ENCODE results near the gene AATK. TPM values are rescaled to one million over a fixed set of nuclear protein-coding genes. Genes with fewer than 3 reads are reported as not detected.

The AATK gene
- total and polyA plus RNA-seq, 2 of the 13 experiments (the other 11 are each of a cell fraction or from before 2014, with no cell fraction given): 2.9 to 8.4 TPM

- TF ChIP-seq, protein P1, sequence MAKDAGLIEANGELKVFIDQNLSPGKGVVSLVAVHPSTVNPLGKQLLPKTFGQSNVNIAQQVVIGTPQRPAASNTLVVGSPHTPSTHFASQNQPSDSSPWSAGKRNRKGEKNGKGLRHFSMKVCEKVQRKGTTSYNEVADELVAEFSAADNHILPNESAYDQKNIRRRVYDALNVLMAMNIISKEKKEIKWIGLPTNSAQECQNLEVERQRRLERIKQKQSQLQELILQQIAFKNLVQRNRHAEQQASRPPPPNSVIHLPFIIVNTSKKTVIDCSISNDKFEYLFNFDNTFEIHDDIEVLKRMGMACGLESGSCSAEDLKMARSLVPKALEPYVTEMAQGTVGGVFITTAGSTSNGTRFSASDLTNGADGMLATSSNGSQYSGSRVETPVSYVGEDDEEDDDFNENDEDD (CRISPR knock-in tag; IDR thresholded peaks at IDR 0.05; ENCODE audit: borderline replicate concordance): peak; percentile 85; the same call in 1 of the 2 replicates
- TF ChIP-seq NCOA2 (CRISPR knock-in tag; IDR thresholded peaks at IDR 0.05) (peak; percentile 77), HNF4A (CRISPR knock-in tag; IDR thresholded peaks at IDR 0.05) (peak; percentile 93), BORCS8-MEF2B (CRISPR knock-in tag; IDR thresholded peaks at IDR 0.05) (peak; percentile 94), ZHX1 (CRISPR knock-in tag; IDR thresholded peaks at IDR 0.05; ENCODE audit: low read depth) (no peak), FOXA3 (CRISPR knock-in tag; IDR thresholded peaks at IDR 0.05) (peak; percentile 86), PBX2 (CRISPR knock-in tag; IDR thresholded peaks at IDR 0.05) (peak; percentile 65), ZMYM4 (CRISPR knock-in tag; IDR thresholded peaks at IDR 0.05) (peak; percentile 79; the same call in 1 of the 2 replicates), POLR2AphosphoS2 (IDR thresholded peaks at IDR 0.05; ENCODE audit: low read depth, low read length) (no peak), SMC3 (IDR thresholded peaks at IDR 0.05; ENCODE audit: low read length) (peak; percentile 79; the same call in 1 of the 2 replicates), ZNF703 (CRISPR knock-in tag; IDR thresholded peaks at IDR 0.05; ENCODE audit: borderline replicate concordance) (no peak; the same call in 1 of the 2 replicates), ETV5 (CRISPR knock-in tag; IDR thresholded peaks at IDR 0.05; ENCODE audit: borderline replicate concordance) (peak; percentile 70; the same call in 1 of the 2 replicates), ZBTB20 (CRISPR knock-in tag; IDR thresholded peaks at IDR 0.05; ENCODE audit: borderline replicate concordance, low read depth) (no peak; the same call in 1 of the 2 replicates), RARA (CRISPR knock-in tag; IDR thresholded peaks at IDR 0.05) (peak; percentile 80)
- TF ChIP-seq, protein P2, sequence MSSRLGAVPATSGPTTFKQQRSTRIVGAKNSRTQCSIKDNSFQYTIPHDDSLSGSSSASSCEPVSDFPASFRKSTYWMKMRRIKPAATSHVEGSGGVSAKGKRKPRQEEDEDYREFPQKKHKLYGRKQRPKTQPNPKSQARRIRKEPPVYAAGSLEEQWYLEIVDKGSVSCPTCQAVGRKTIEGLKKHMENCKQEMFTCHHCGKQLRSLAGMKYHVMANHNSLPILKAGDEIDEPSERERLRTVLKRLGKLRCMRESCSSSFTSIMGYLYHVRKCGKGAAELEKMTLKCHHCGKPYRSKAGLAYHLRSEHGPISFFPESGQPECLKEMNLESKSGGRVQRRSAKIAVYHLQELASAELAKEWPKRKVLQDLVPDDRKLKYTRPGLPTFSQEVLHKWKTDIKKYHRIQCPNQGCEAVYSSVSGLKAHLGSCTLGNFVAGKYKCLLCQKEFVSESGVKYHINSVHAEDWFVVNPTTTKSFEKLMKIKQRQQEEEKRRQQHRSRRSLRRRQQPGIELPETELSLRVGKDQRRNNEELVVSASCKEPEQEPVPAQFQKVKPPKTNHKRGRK (CRISPR knock-in tag; IDR thresholded peaks at IDR 0.05): 0 out of 2 replicates have a peak, but pooled peaks have one; percentile 75
Observed at GRCh38 chr17:81101614-81102306, 64.3 kb downstream of the AATK start (continued).

All from HepG2 (cell line).